NCI-H2171 treated with DMSO at 0.1 percent for 48 hours (cell line): Measurements from ENCODE around the gene TIGAR.

Experiments used
- DNase-seq: peaks from one replicate; lab custom pipeline; 2025; lab: John Stamatoyannopoulos, UW

Gene TIGAR

DNA sequence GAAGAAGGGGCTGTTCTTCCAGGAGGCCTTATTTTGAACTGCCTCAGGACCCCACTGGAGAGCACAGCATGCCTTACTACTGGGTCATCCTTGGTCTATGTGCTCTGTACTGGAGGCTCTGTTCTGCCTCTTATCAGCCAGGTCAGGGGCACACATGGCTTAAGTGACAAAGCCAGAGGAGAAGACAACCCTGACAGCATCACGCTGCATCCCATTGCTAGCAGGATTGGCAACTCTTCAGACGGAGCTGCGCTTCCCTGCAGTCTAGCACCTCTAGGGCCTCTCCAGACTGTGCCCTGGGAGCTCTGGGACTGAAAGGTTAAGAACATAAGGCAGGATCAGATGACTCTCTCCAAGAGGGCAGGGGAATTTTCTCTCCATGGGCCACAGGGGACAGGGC lies 17.3 kb upstream of the TIGAR start:
- peak; percentile 65 for DNase-seq

DNA sequence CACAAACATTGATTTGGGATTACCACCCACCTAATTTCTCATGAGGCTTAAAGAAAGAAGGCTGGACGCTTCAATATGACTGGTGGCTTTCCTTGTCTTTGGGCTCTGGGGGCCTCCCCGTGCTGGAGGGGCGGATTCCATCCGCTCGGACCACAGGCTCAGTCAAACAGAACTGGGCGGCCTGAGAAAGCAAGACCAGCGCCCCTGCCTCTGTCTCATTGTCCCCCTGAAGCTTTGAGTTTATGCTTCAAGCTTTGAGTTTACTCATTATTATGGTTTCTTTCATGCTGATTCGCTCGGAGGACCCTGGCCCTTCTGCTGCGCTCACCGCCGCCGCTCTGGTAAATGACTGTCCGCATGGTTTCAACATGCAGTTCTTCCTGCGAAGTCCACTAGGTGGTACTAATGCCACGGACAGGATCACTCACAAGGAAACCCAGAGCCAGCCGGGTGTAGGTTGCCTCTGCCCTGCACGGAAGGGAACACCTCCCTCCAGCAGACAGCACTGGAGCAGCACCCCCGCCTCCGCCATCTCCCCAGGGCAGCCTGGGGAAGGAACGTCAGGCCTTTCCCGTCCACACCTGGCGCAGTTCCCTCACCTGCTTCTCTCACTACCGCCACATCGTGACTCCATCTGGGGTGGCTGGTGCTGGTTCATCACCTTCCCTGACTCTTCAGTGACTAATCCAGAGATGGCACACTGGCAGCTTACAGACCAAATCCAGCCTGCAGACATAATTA lies 13.2 kb upstream of the TIGAR start:
- DNase-seq: peak; percentile 96

DNA sequence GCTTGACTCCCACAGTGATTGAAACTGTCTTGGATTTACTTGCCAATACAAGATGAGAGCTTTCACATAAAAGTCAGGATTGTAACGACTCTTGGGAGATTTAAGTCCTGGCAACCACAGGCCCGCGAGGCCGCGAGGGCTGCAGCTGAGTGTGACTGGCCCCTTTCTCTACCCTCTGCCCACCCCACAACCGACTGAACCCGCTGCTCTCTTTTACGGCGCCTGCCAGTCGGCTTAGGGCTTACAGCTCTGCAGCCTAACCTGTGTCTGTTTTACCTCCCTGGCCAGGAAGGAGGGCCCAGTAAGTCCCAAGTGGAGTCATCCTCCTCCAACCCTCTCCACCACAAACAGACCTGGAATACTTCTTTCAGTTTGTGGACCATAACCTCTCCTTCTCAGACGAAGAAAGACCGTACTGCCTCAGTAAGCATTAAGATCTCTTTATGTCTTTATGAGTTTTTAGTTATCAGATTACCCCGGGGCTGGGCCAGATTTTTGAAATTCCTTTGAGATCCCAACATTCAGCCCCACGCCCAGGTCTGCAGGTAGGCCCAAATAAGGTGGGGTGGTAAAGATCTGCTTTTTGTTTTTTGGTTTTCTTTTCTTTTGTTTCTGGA lies 12.6 kb upstream of the TIGAR start:
- no peak for DNase-seq

DNA sequence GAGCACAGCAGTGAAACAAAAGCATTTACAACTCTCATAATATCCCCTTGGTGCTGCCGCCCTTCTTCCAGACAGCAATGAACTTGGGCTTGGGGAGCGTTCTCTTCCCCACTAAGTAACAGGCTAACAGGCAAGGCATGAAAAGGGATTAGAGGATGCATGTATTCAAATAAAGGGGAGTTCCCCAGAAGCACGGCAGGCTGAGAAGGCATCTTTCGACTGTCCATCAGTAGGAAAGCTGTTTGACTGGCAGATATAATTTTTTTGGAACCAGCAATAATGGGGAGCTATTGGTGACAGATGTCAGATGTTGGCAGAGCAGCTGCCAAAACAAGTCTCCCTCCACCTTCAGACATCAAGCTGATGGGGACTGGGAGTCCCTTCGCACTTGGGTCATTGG lies 9.2 kb upstream of the TIGAR start:
- DNase-seq: no peak

DNA sequence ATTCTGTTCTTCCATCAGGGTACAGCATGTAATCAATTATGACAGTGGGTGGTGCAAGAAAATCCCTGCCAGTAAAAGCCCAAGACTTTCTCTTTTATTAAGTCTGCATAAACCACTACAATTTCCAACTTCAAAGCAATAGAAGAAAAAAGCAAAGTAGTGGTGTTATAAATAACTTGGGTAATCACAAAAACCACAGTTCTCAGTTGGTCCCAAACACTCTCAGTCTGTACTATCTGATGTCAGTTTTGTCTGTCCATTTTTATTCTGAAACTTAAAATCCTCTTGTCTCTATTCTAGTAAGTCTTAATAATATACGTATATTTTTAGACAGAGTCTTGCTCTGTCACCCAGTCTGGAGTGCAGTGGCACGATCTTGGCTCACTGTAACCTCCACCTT lies 8.8 kb upstream of the TIGAR start:
- DNase-seq: no peak

DNA sequence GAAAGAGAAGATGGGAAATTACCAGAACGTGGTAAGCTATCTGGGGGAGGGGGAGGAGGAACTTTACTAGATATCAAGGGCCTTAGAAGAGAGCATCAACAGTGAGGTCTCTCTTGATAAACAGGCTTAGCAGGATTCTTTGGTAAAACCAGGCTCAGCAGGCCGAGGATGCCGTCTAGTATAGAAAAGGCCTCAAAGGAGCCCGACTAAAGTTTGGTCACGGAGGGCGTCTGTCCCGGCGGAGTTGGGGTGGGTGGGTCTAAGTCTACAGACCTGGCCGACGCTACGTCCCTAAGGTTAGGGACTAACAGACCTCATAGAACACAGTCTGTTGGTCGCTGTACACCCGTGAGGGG lies 538 bp upstream of the TIGAR start:
- no peak for DNase-seq

DNA sequence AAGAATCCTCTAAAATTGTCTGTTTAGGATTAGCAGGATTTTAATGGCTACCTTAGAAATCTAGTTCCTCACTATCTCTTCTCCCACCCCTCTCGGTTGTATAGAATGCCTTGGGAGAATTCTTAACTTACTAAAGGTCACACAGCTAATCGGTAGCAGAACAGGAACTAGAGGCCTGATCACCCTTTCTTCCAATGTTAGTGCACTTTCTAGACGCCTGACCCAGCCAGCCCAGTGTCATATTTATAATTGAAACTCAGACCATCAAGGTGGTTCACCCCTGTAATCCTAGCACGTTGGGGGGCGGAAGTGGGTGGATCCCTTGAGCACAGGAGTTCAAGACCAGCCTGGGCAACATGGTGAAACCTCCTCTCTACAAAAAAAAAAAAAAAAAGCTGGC lies 1.7 kb downstream of the TIGAR start:
- no peak for DNase-seq

DNA sequence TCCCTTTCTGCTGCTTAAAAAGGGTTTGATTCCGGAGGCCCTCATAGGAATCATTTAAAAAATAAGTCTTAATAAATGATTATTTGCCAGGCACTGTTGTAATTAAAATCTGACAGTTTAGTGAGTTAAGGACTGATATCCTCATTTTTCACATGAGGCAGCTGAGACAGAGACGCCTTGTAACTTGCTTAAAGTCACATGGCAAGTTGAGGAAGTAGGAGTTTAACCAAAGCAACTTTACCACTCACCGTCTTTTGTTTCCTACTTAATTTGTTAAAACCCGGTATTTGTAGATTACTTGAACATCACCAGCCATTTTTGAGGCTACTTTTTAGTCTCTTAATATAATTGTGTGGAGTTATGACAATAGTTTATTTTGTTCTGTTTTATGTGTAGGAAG lies 2.4 kb downstream of the TIGAR start:
- no peak for DNase-seq

DNA sequence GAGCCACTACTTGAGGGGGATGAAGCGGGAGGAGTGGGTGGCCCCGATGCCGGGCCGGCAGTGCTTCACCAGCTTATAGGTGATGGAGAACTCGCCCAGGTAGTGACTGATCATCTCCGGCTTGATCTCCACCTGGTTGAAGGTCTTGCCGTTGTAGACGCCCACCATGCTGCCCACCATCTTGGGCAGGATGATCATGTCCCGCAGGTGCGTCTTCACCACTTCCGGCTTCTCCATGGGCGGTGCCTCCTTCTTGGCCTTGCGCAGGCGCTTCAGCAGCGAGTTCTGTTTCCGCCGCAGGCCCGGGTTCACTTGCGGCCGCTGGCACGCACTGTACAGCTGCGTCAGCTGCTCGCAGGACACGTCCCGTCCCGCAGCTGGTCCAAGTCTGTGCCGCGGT lies 3.4 kb downstream of the TIGAR start:
- DNase-seq: no peak

DNA sequence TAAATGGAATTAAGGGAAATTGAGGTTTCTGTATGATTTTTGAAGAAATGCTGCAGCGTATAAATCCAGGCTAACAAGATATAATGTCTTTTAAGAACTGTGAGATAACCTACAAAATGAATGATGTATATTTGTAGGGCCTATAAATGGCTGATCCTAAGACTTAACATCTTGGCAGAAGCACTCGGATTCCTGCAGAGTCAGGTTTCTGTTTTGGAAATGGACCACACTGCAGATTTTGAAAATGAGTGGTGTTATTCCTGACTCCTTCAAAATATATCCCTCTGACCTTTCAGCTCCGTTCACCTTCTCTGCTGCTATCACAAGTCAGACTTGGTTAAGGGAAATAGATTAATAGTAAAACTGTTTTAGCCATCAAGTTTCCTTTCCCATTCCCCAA lies 5.0 kb downstream of the TIGAR start:
- DNase-seq: no peak

DNA sequence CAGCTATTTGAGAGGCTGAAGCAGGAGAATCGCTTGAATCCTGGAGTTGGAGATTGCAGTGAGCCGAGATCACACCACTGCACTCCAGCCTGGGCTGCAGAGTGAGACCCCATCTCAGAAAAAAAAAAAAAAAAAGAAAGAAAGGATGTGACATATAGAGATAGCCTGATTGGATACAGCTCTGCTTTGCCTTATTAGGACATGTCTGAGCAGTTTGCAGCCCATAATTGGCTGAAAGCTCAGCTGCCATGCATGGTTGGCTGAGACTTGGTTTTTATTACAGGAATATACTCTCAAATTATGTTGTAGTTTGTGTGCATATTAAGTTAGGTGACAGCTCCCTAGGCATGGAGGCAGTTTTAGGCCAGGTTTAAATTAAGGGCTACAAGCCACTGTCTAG lies 6.3 kb downstream of the TIGAR start:
- DNase-seq: no peak

DNA sequence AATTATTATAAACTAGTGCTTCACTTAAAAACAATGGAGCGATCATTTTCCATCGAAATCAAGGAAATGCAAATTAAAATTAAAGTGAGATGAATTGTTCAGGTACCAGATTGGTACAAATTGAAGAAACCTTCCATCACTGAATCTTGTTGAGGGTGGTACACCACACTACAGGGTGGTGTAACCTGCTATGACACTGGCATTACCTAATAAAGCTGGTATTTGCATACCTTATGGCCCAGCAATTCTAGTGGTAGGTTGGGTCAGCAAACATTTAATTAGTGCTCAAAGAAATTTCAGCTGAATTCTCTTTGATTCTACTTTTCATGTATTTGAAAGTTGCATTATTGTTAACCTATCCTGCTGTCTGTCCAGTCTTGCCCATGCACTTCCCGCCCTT lies 9.2 kb downstream of the TIGAR start:
- DNase-seq: no peak

DNA sequence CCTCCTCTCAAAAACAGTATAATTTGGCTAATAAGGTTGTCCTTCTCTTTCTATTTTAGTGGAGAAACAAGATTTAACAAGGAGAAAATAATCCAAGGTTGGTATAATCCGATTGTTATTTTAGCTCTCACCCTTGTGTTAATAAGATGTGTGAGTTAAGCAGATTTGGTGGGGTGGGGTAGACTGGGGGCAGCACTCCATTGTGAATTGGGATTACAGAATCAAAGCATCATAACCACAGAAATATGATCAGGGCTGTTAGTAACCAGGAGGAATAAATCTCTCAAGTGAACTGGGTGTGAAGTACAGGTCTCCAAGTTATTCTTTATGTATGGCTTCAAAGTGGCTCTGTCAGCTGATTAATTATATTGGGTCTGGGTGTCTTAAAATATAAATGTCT lies 10.2 kb downstream of the TIGAR start:
- no peak for DNase-seq

DNA sequence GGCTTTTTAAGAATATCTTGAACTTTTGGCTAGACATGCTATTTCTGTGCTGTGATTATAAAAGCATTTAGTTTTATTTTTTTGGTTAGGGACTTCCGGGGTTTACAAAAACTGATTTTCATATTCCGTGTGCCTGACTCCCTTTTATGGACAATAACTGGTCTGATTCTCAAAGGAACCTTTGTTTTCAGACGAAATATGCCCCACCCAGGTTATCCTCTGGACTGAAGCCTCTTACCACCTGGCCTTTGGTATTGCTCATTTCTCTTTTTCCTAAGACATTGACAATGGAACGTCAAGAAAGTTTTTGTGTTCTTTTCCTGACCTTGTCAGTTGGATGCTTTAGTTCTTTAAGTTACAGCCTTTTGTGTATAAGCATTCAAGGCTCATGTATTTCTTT lies 10.8 kb downstream of the TIGAR start:
- no peak for DNase-seq

DNA sequence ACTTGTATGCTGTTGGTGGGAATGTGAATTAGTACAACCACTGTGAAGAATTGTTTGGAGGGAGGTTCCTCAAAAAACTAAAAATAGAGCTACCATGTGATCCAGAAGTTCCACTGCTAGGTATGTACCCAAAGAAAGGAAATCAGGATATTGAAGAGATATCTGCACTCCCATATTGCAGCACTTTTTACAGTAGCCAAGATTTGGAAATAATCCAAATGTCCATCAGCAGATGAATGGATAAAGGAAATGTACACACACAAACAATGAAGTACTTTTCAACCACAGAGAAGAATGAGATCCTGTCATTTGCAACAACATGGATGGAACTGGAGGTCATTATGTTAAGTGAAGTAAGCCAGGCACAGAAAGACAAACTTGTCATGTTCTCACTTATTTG lies 25.9 kb downstream of the TIGAR start:
- no peak for DNase-seq

DNA sequence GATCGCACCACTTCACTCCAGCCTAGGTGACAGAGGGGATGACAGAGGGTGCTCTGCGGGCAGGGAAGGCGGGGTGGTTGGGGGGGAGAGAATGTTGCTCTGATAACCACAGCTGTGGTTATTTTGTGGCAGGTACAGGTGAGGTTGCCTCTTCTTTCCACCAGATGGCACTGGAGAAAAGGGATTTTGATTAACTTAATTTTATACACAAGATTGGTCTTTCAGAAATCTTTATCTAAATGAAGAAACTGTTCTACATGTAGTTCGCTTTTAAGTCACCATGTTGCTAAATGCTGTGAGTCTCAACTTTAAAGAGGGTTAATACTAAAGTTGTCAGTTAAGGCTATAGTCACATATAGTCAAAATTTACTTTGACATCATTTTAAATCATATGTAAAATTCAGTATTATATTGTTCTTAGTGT lies 32.8 kb downstream of the TIGAR start:
- DNase-seq: peak; percentile 63

DNA sequence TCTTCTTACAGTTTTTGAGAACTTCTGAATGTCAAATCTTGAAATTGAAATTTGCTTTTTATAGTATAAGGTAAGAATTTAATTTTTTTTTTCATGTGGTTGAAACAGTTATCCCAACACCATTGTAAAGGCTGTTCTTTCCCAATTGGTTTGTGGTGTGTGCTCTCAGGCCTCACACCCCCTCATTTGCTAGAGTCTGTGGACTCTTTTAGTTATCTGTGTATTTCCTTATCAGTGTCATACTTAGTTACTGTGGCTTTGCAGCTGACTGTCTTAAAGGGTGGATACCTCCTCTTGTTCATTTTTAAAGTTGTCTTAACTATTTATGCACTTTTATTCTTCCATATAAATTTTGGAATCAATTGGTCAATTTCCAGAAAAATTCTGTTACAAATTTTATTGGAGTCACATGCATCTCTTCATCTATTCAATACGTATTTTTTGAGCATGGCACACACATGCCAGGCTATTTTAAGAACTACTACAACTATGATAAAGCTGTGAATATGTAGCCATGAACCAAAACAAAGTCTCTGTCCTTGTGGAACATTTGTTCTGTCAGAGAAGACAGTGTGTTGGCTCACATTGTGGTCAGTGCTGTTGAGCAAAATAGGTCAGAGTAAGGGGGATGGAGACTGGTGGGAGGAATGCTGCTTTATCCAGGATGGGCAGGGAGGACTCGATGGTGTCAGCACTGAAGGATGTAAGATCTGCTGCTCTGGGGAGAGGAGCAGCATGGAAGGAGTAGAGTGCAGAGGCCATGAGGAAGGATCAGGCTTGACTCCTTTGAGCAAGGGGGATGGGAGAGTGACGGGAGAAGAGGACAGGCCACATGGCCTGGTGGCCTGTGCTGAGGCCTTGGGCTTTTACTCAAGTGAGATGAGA lies 34.4 kb downstream of the TIGAR start:
- no peak for DNase-seq

DNA sequence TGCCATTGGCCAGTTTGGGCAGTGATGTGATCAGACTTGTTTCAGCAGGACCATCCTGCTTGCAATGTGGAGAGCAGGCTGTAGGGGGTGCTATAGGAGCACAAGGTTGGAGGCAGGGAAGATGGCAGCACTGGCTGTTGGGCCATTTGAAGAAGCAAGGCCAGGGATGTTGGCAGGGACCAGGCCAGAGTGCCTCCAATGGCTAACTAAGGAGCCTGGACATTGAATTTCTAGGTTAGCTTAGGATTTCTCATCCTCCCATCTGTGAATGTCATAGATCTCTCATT lies 35.0 kb downstream of the TIGAR start:
- DNase-seq: no peak

DNA sequence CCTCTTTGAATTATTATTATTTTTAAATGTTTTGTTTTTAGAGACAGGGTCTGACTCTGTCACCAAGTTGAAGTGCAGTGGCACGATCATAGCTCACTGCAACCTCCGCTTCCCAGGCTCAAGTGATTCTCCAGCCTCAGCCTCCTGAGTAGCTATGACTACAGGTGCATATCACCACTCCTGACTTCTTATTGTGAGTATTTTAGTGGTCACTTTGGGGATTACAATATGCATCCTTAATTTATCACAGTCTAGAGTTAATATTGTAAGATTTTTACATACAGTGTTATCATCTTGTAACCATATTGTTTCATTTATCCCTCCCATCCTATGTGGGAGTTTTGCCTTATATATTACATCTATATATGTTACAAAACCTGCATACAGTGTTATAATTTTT lies 45.1 kb downstream of the TIGAR start:
- DNase-seq: no peak

DNA sequence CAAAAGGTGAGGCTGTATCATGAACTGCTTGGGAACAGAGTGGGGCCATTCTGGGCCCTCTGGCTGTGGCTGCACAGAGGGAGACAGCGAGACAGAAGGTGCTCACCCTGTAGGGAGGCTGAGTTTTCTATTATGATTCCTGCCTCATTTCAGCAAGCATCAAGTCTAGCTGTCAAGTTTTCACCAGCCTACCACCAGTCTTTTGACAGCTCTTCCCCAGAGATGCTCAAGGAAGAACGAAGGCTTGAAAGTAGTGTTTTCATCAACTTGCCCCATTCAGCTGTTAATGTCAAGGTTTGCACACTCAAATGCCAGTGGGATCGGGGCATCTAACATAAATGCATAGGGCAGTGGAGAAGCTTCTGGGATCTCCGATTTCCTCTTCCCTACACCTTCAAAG lies 48.5 kb downstream of the TIGAR start:
- no peak for DNase-seq

DNA sequence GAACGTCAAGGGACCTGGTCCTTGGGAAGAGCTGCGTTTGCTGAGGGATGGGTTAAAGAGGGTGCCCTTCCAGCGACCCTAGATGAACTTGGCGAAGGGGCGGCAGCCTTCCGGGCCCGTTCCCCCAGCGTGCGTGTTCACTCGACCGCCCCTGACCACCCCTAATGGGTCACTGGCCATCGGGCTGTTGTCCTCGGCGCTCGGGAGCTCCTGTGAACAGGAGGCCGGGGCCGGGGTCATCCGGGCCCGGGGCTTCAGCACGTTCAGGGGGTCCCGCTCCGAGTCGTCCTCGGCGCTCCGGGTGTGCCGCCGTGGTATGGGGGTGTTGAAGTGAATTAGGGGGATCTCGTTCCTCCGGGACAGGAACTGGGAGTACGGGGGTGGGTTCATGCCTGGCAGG lies 49.3 kb downstream of the TIGAR start:
- no peak for DNase-seq

DNA sequence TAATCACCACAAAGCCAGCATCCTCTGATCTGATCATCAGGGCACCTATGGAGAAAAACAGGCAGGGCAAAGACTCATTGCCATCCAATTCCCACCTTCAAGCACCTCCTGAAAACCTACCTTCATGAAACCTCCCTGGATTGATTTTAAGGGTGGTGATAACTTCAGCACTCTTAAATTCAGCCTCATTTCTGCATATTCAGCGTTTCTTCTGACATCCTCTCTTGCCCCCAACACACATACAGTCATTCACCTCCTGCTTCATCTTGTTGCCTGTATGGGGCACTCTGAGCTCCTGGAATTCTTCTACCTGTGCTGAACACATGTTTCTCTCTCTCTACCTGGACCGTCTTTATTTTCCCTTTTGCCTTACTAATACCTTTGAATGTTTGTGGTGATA lies 51.6 kb downstream of the TIGAR start:
- no peak for DNase-seq

DNA sequence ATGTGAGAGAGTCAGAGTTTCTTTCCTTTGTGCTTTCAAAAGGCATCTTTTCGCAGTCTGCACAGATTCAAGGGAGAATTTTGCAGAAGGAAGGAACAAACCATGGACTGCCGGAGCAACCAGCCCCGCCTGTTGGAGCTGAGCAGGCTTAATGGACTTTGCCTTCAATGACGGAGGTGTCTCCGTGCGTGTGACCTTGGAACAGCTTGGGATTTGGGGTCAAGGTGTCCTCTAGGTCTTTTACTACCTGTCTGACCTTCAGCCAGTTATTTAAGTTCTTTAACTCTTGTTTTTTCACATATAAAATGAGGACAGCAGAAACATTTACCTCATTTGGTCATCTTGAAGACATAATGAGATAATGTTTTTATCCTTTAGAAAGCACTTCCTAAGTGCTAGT lies 54.4 kb downstream of the TIGAR start:
- no peak for DNase-seq

DNA sequence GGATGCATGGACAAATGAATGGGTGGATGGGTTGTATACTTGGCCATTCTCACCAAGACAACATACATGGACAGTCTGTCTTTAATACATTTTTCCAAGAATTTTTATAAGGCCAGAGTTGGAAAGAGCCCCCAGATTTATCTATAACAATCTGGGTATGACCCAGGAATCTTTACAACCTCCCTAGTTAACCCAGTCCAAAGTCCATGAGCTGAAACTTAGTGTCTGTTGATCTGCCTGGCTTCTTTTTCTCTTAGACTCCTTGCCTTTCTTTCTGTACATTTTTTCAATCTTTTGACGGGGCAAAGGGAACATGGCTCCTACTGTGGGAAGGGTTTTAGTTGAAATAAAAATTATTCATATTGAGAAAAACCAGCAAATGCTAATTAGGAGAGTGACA lies 57.8 kb downstream of the TIGAR start:
- DNase-seq: no peak
